K562 (cell line): ENCODE results near the gene CCL4. TPM values are rescaled to one million over a fixed set of nuclear protein-coding genes. Genes with fewer than 3 reads are reported as not detected.
A peak's percentile ranks its signal among the peaks of the same experiment; 100 is the strongest.
"Not testable (repeated sequence)": the region's sequence is repeated elsewhere in the genome, so short reads cannot be mapped to it uniquely, and the experiment has no call there.

Experiments used
- ATAC-seq: fragments of 200-7000 bp; cut with Tn5 transposase; 3 replicates; pipeline ENCODE4 v1.9.1; 2020; ENCODE audit warnings: moderate library complexity
- BruUV-seq: library from RNA; stranded (reverse); fragments of 400-500 nt; replicated peaks from 2 replicates; lab custom pipeline; 2021; lab: Mats Ljungman, UMichigan
- CTCF ChIA-PET: fragments of 300-600 bp; formaldehyde crosslinking; extraction: SDS; loops from one replicate; lab custom pipeline; 2021; ENCODE audit warnings: low intra/inter-chr PET ratio; lab: Yijun Ruan, JAX
- POLR2A ChIA-PET: fragments of 300-600, 350-650 bp; sonication (Branson Sonifier 250); formaldehyde crosslinking; extraction: SDS; loops from one replicate; lab custom pipeline; 2021; ENCODE audit warnings: antibody characterized with exemption, inconsistent platforms; lab: Yijun Ruan, JAX
- DNase-seq, 4 experiments: peaks; one replicate each; pipeline versions ENCODE4 v3.0.0 to v3.0.0-alpha.2; 2011 to 2018; ENCODE audit warnings: low spot score in 3 of 4, mixed read lengths in 3 of 4; ENCODE audit errors: extremely low read depth in 1 of 4
- FAIRE-seq: peaks from 2 replicates; lab custom pipeline; 2011; peaks lifted over from hg19 to GRCh38; lab: Jason Lieb, UNC
- H2AFZ ChIP-seq: 2 replicates; pipeline ENCODE4 v1.6.0; 2011; ENCODE audit warnings: low read depth, low read length, control low read depth, inconsistent platforms
- H3K27ac ChIP-seq: fragments of 200-600 bp; 3 replicates; pipeline ENCODE4 v1.8.0; 2011; ENCODE audit warnings: low read depth, mild to moderate bottlenecking, control low read depth, inconsistent platforms, low read length, moderate library complexity, mixed read lengths; ENCODE audit errors: extremely low read depth
- H3K27me3 ChIP-seq, 2 experiments: fragments of 300-600 bp in 1 of 2; 2 replicates in 1 of 2; 3 replicates in 1 of 2; pipeline versions ENCODE4 v1.6.0 to v1.8.0; 2011; ENCODE audit warnings: inconsistent platforms in 2 of 2, low read length in 2 of 2, mild to moderate bottlenecking in 1 of 2, mixed read lengths in 1 of 2, moderate library complexity in 1 of 2; ENCODE audit not compliant: control insufficient read depth in 2 of 2, insufficient read depth in 2 of 2
- H3K36me3 ChIP-seq: fragments of 300-600 bp; 3 replicates; pipeline ENCODE4 v1.8.0; 2011; ENCODE audit warnings: mild to moderate bottlenecking, low read length, inconsistent platforms; ENCODE audit not compliant: control insufficient read depth, insufficient read depth
- H3K4me1 ChIP-seq, 2 experiments: fragments of 200-600 bp in 1 of 2; replicated peaks in 1 of 2; 2 replicates in 1 of 2; 3 replicates in 1 of 2; pipeline versions ENCODE4 v1.5.1 to v1.8.0; 2011; ENCODE audit warnings: inconsistent platforms in 2 of 2, low read length in 2 of 2, mild to moderate bottlenecking in 1 of 2, mixed read lengths in 1 of 2, moderate library complexity in 1 of 2; ENCODE audit not compliant: control insufficient read depth in 2 of 2, insufficient read depth in 2 of 2
- H3K4me2 ChIP-seq: 2 replicates; pipeline ENCODE4 v1.6.1; 2011; ENCODE audit warnings: low read length, control low read depth, inconsistent platforms, mixed read lengths; ENCODE audit not compliant: insufficient read depth
- H3K4me3 ChIP-seq: fragments of 200-600 bp; sonication (generic), shearing (Covaris generic); 2 replicates; pipeline ENCODE4 v1.5.1; 2016; ENCODE audit warnings: control low read depth, inconsistent platforms
- H3K79me2 ChIP-seq: fragments of 200-600 bp; 3 replicates; pipeline ENCODE4 v1.8.0; 2011; ENCODE audit warnings: low read length, inconsistent platforms; ENCODE audit not compliant: control insufficient read depth, insufficient read depth
- H3K9ac ChIP-seq, 2 experiments: 2 replicates each; pipeline versions ENCODE4 v1.6.0 to v1.6.1; 2011; ENCODE audit warnings: low read depth in 2 of 2, low read length in 2 of 2, control low read depth in 1 of 2, inconsistent platforms in 1 of 2, mild to moderate bottlenecking in 1 of 2, mixed read lengths in 1 of 2; ENCODE audit not compliant: insufficient read depth in 1 of 2
- H3K9me1 ChIP-seq: one replicate; pipeline ENCODE4 v1.6.0; 2011; ENCODE audit warnings: inconsistent platforms, mild to moderate bottlenecking, low read length, moderate library complexity; ENCODE audit not compliant: control insufficient read depth, insufficient read depth
- H3K9me3 ChIP-seq: replicated peaks from 2 replicates; pipeline ENCODE4 v1.5.1; 2011; ENCODE audit warnings: low read depth, low read length, inconsistent platforms; ENCODE audit not compliant: control insufficient read depth, insufficient read depth
- H4K20me1 ChIP-seq: replicated peaks from 2 replicates; pipeline ENCODE4 v1.6.1; 2011; ENCODE audit warnings: low read length, inconsistent platforms, mixed read lengths; ENCODE audit not compliant: control insufficient read depth, insufficient read depth
- BRCA1 ChIP-seq, 2 experiments: fragments of 450-650 bp in 1 of 2; sonication (generic) in 1 of 2; formaldehyde crosslinking in 1 of 2; IDR thresholded peaks; 2 replicates each; pipeline versions ENCODE4 v1.5.0 to v1.6.1; 2017 to 2020; ENCODE audit warnings: mild to moderate bottlenecking in 1 of 2, missing genetic modification reagents in 1 of 2
- CBFB ChIP-seq: sonication (generic); formaldehyde crosslinking; IDR thresholded peaks from 2 replicates; pipeline ENCODE4 v1.4.0; 2020; ENCODE audit warnings: mild to moderate bottlenecking, missing genetic modification reagents
- CEBPB ChIP-seq: fragments of 450-650 bp; IDR thresholded peaks from 2 replicates; pipeline ENCODE4 v1.6.1; 2016; ENCODE audit warnings: missing genetic modification characterization, missing compliant biosample characterization
- FOXJ2 ChIP-seq: fragments of 200-800 bp; sonication (Bioruptor generic); IDR thresholded peaks from 2 replicates; pipeline ENCODE4 v1.6.1; 2016; ENCODE audit warnings: missing genetic modification characterization, missing compliant biosample characterization
- GTF2E2 ChIP-seq: fragments of 200-800 bp; sonication (Bioruptor generic); IDR thresholded peaks from 2 replicates; pipeline ENCODE4 v1.6.1; 2016; ENCODE audit warnings: missing genetic modification characterization, missing compliant biosample characterization
- ILK ChIP-seq: fragments of 450-650 bp; IDR thresholded peaks from 2 replicates; pipeline ENCODE4 v1.6.1; 2016; ENCODE audit warnings: missing genetic modification characterization, low read depth, mild to moderate bottlenecking, missing compliant biosample characterization, moderate library complexity, borderline replicate concordance
- LARP7 ChIP-seq: fragments of 450-650 bp; IDR thresholded peaks from 2 replicates; pipeline ENCODE4 v1.6.1; 2016
- MAFK ChIP-seq: IDR thresholded peaks from 2 replicates; pipeline ENCODE4 v1.6.1; 2011; ENCODE audit warnings: low read length, improper control_type of control experiment
- RFX1 ChIP-seq: fragments of 450-650 bp; IDR thresholded peaks from 2 replicates; pipeline ENCODE4 v1.6.1; 2016; ENCODE audit warnings: mild to moderate bottlenecking, moderate library complexity
- STAT5A ChIP-seq: IDR thresholded peaks from 2 replicates; pipeline ENCODE4 v1.6.1; 2012; ENCODE audit warnings: low read length, inconsistent platforms, borderline replicate concordance
- ZEB2 ChIP-seq: fragments of 450-650 bp; IDR thresholded peaks from 2 replicates; pipeline ENCODE4 v1.6.1; 2016
- ZNF696 ChIP-seq: fragments of 250-450 bp; sonication (Bioruptor Pico); conservative IDR thresholded peaks from 2 replicates; pipeline ENCODE4 v1.4.0; 2020; ENCODE audit warnings: mild to moderate bottlenecking, moderate library complexity
- WGBS: fragments of 100-300 bp; shearing (Covaris generic); methylation state at CpG from one replicate; pipeline ENCODE4 v1.1.6; 2016; ENCODE audit warnings: low coverage, mixed read lengths; ENCODE audit not compliant: insufficient coverage; ENCODE audit errors: missing lambda C conversion rate; 5-methylcytosine and 5-hydroxymethylcytosine counted together
- in situ Hi-C: fragments of 300-500 bp; cut with MboI; formaldehyde crosslinking; loops from 4 replicates; pipeline ENCODE4 v1.15.0; 2018; ENCODE audit warnings: inconsistent platforms, mixed read lengths
- intact Hi-C: fragments of 100-400 bp; cut with micrococcal nuclease; formaldehyde crosslinking; loops from 2 replicates; pipeline ENCODE4 v1.14.2; 2022
- polyA plus RNA-seq, 8 experiments: library from polyadenylated mRNA; depleted of rRNA in 4 of 8; stranded (reverse) in 5 of 8; unstranded in 3 of 8; fragments of >200 nt; fragmentation: Nextera tagmentation in 2 of 8; fragmentation: Illumina TruSeq in 1 of 8; extraction: Ambion mirVana in 2 of 8; extraction: Trizol in 1 of 8; gene quantifications; 2 replicates each; pipeline versions ENCODE4 v1.2.1 to v1.2.3, GENCODE V29; 2011 to 2014; ENCODE audit warnings: inconsistent platforms in 1 of 8, missing spikeins in 1 of 8
- total RNA-seq, 7 experiments: library from RNA; depleted of rRNA in 6 of 7; stranded (reverse); fragments of >200 nt in 6 of 7; fragmentation: Illumina TruSeq in 2 of 7; extraction: Trizol in 2 of 7; gene quantifications; 2 replicates each; pipeline versions ENCODE4 v1.2.1 to v1.2.3, GENCODE V29; 2011 to 2021; ENCODE audit warnings: low replicate concordance in 1 of 7
- TF ChIP-seq, protein P1 (sequence below): sonication (generic); formaldehyde crosslinking; IDR thresholded peaks from 2 replicates; pipeline ENCODE4 v1.8.1; 2023; ENCODE audit warnings: mild to moderate bottlenecking, missing genetic modification reagents, moderate library complexity

Gene CCL4
- total and polyA plus RNA-seq, 9 of the 15 experiments (the other 6 are each of a cell fraction or from before 2014, with no cell fraction given), result 0.91 TPM; not detected in 8

- H3K36me3 ChIP-seq, H3K27me3 ChIP-seq, H3K9me1 ChIP-seq, BruUV-seq, POLR2A ChIA-PET, H3K9ac ChIP-seq, H3K79me2 ChIP-seq, FAIRE-seq, H3K4me3 ChIP-seq, intact Hi-C loops, H2AFZ ChIP-seq, H3K27ac ChIP-seq, H3K9me3 ChIP-seq, DNase-seq, H4K20me1 ChIP-seq, H3K4me1 ChIP-seq, in situ Hi-C loops, H3K4me2 ChIP-seq, ATAC-seq, CTCF ChIA-PET: not testable (repeated sequence)
- WGBS, result 3% methylated on average over 5 of the region's 5 CpGs
- TF ChIP-seq CEBPB (tag), result 0 out of 2 replicates have a peak, but pooled peaks have one; percentile 28
Observed at GRCh38 chr17:36108265-36108664, 4.6 kb downstream of the CCL4 start.

- Histone ChIP-seq H3K4me2 (no peak overlapping the region), H3K27ac (no peak overlapping the region), H3K4me1 (no peaks in the 10 kb centered on the region), H3K9me3 (no peaks in the 10 kb centered on the region), H4K20me1 (no peaks in the 10 kb centered on the region), H3K9me1 (no peaks in the 10 kb centered on the region), H3K27me3 (no peaks in the 10 kb centered on the region), H3K36me3 (no peaks in the 10 kb centered on the region), H2AFZ (no peak overlapping the region), H3K9ac (no peak overlapping the region), H3K4me3 (no peak overlapping the region), H3K79me2 (no peaks in the 10 kb centered on the region)
- ChIA-PET POLR2A (interaction anchor here (1.5 kb wide), 2 partner anchors 8 kb away, joined by 3 to 5 read pairs; no protein-coding TSS in a partner anchor), CTCF (no interaction called here)
- FAIRE-seq (no peak), ATAC-seq (no peak), DNase-seq (no peak)
- no TSS peak for BruUV-seq
- in situ Hi-C loops (no loop called here), intact Hi-C loops (no loop called here)
- 1% methylated on average over 4 of the region's 4 CpGs for WGBS
- TF ChIP-seq GTF2E2 (no peak), RFX1 (peak; percentile 56), STAT5A (peak; percentile 20; the same call in 1 of the 2 replicates), MAFK (no peak), CBFB (CRISPR knock-in tag) (no peak), FOXJ2 (tag) (no peak), ZEB2 (no peak), LARP7 (no peak), BRCA1 (IDR thresholded peaks at IDR 0.05) (no peak), BRCA1 (CRISPR knock-in tag; IDR thresholded peaks at IDR 0.05) (no peak), ILK (tag) (no peak), ZNF696 (no peak)
- TF ChIP-seq, protein P1, sequence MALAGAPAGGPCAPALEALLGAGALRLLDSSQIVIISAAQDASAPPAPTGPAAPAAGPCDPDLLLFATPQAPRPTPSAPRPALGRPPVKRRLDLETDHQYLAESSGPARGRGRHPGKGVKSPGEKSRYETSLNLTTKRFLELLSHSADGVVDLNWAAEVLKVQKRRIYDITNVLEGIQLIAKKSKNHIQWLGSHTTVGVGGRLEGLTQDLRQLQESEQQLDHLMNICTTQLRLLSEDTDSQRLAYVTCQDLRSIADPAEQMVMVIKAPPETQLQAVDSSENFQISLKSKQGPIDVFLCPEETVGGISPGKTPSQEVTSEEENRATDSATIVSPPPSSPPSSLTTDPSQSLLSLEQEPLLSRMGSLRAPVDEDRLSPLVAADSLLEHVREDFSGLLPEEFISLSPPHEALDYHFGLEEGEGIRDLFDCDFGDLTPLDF (CRISPR knock-in tag), result no peak
Observed at GRCh38 chr17:36111068-36111490, 7.5 kb downstream of the CCL4 start.
